GM18858 (cell line): Measurements from ENCODE around the gene ZNF367.
"Not testable (repeated sequence)": the region's sequence is repeated elsewhere in the genome, so short reads cannot be mapped to it uniquely, and the experiment has no call there.

Experiments used
- ATAC-seq: cut with Tn5 transposase; IDR thresholded peaks from one replicate; pipeline ENCODE4 v1.9.1; 2021; ENCODE audit not compliant: unreplicated experiment

Gene ZNF367

DNA sequence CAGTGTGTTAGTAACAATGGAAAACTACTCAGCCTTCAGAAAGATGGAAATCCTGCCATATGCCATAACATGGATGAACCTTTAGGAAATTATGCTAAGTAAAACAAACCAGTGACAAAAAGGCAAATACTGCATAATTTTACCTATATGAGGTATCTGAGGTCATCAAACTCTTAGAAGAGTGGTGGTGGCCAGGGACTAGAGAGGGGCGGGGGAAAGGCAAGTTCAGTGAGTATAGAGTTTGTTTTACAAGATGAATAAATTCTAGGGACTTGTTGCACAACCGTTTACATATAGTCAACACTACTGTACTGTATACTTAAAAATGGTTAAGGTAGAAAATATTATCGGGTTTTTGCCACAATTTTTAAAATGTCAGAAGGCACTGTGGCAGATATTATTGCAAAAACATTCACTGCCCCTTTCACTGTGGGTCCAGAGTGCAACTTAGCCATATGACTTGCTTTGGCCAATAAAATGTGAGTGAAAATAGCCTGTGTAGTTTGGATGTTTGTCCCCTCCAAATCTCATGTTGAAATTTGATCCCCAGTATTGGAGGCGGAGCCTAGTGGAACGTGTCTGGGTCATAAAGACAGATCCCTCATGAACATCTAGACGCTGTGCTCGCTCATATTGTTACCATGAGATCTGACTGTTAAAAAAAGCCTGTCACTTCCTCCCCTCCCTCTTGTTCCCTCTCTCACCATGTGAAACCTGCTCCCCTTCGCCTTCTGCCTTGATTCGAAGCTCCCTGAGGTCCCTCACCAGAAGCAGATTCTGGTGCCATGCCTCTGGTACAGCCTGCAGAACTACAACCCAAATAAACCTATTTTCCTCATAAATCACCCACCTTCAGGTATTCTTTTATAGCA lies 9.5 kb downstream of the ZNF367 start:
- ATAC-seq = no peak

GRCh38 chr9:96400132-96400910 lies 17.8 kb downstream of the ZNF367 start:
- no peak for ATAC-seq

- no peak for ATAC-seq
These were observed 18.9 kb downstream of the ZNF367 start for GRCh38 chr9:96399325-96399633.

DNA sequence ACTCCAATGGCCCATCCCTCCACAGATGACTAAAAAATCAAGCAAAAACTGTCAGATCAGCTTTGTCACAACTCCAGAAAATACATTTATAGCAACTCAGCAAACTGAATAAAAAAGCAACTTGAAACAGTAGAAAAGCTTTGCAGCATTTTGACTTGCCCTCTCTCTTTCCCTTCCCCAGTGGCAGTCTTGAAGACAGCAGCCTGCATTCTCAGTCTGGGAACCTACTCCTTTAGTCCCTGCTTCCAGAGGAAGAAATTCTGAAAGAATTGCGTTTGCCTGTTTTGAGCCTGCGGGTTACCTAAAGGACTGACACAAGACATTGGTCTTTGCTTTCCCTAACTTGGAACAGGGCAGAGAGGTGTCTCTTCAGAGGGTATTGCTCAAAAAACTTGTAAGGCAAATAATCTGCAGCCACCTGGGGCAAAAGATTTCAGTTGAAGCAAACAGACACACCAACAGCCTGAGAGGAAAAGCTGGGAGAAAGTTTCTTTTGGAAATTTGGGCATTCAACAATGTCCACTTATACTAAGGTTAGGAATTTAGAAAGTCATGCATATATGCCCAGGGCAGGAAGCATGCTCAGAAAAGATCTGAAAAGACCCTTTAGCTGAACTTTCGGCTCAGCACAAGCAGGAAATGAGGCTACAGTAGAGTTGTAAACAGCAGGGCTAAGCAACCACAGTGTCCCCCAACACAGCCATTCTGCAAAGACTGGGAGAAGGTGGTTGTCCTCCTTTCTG lies 19.4 kb downstream of the ZNF367 start:
- no peak for ATAC-seq

DNA sequence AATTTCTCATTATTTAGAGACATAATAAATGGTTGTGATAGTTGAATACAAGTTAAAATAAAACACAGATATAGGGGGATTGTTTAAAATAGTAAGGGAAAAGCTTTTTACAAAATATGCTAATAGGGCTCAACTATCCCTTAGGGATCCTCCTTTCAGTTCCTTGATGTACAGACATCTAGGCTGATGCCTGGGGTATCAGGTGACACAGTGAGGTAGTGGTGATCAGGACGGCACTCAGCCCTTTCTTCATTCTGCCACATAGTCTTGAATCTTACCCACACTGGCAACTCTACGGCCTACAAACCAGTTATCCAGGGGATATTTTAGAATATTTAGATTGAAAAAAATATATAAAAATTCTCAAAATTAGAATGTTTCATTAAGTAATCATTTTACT lies 22.2 kb downstream of the ZNF367 start:
- no peak for ATAC-seq

DNA sequence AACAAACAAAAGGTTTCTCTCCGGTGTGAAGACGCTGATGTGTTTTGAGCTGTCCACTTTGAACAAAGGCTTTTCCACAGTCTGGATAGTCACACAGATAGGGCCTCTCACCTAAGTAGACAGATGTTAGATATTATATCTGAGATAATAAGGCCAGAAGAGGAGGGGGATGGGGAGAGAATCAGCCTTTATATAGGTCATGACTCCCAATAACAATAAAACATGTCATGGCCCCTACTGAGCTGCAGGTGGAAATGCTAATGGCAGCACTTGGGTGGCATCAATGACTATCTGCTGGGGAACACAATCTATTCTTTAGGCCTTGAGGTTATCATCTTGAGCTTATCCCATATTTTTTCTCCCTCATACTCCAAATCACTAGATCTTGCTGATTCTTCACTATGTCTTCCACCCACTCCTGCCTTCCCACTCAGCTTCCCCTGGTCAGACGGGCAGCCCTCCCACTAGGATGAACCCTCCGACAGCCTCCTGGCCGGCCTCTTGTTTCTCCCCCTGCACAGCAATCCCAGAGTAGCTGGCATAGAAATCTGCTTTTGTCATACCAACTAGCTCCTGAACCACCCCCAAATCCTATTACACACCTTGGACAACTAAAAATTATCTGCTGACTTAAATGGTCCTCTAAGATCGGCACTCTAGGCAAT lies 23.2 kb downstream of the ZNF367 start:
- no peak for ATAC-seq

DNA sequence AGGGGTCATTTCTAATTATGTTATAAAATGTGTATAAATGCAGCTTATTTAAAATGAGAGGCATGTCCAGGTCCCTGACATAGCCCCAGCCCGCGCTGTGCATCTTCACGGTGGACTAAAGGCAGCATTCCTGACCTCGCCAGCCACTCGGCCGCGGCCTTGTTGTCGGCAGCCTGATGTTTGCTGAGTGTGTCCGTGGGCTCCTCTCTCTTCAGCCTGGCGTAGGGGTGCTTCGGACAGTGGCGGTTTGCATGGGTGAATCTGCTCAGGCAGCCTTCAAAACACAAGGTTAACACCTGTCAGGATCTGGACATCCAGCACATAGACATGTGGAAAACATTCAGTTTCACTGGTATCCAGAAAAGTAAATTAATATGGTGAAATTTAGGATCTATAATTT lies 25.9 kb downstream of the ZNF367 start:
- ATAC-seq = no peak

DNA sequence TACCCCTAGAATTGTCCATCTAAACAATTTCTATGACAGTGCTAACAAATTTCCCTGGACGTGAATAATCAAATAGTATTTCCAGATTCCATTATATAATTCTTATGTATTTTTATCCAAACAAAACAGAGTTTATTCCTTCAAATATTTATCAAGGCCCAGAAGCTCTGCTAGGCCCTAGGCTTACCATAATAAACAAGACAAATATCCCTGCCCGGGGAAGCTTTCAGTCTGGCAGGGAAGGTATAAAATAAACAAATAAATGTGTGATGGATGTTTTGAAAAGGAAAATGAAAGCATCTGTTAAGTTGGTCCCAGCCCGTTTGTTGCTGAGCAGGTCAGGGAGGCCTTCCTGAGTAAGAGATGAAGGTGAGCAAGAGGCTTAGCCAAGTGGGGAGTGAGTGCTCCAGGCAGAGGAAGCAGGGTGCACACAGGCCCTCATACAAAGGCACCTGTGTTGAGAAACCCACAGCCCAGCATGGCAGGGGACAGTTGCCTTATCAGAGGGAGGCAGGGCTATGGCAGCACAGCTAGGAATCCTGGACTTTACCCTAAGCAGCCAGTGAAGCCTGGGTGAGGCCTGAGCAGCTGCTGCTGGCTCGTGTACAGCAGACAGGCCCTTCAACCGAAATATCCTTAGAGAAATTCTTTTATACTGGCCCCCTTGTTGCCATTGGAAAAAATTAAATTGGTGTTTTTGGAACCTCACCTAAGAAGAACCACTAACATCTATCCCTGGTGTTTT lies 27.0 kb downstream of the ZNF367 start:
- no peak for ATAC-seq

DNA sequence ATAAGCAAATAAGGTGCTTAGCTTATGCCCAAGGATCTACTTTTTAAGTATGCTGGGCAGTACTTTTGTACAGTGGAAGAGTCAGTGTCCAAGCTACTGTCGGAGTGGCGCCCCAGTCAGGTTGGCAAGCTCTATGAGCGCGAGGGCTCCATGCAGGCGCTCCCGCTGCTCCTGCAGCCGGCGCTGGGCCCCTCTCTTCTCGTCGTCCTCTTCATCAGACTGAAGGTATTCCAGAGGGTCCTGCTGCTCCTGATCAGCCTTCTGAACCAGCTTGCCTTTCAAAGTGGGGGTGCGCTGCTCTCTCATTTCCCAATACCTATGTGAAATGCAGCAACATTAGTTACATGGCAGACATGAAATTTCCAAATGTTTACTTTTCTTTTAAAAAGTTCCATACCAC lies 30.0 kb downstream of the ZNF367 start:
- ATAC-seq = no peak

- no peak for ATAC-seq
These were observed 32.0 kb downstream of the ZNF367 start for GRCh38 chr9:96386157-96386556.

DNA sequence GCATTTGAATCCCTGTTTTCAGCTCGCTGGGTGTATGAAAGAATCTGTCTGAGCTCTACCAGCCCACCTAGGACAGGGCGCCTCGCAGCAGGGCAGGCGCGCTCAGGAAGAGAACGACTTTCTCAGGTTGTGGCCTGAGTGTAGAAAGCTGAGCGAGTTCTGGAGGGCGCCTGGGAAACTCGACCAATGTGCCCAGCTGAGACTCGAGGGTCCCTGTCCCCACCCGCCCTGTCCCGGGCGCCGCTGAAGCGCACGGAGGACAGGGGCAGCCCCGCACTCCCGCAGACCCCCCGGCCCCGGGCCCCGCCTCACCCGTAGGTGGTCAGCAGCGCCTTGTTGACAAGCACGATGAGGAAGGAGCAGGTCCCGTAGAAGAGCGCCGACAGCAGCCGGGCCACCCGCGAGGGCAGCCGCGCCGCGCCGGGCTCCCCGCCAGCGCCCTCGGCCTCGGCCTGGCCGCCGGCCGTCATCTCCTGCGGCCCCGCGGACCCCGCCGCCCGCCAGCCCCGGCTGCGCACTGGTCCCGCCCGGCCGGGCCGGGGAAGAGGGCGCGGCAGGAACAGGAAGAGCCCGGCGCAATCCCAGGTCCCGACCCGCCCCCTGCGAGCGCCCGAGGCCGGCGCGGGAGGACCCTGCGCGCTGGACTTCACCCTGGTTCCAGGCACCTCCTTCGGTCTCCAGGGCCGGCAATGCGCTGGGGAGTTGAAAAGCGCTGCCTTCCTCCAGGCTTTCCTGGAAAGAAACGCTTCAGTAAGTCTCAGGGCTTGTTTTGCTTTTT lies 34.8 kb downstream of the ZNF367 start, which contains the start of gene SLC35D2:
Gene SLC35D2 (minus strand): TSS at position 547 of the 778 bp plus-strand sequence. CDS start 77 bp downstream, at position 470.
- ATAC-seq = no peak

DNA sequence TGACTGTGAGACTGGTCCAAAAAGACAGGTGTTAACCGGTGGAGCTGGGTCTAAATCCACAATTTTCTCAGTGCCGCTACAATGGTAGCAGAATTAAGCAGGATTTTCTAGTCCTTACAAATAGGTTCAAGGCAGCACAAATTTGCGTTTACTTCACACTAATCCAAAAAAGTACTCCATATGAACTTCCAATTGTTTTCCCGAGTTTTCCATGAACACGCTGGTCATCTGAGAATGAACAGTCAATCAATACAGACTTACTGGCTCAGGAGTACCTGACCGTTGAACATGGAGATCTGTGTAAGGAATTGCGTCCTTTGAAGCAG lies 35.4 kb downstream of the ZNF367 start:
- ATAC-seq = no peak

DNA sequence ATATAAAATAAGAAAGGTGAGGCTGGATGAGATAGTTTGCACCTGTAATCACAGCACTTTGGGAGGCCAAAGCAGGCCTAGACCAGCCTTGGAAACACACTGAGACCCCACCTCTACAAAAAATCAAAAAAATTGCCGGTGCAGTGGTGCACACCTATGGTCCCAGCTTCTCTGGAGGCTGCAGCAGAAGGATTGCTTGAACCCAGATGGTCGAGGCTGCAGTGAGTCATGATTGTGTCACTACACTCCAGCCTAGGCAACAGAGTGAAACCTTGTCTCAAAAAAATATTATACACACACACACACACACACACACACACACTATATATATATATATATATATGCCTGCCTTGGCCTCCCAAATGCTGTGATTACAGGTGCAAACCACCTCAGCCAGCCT lies 36.0 kb downstream of the ZNF367 start:
- no peak for ATAC-seq

GRCh38 chr9:96381696-96382095 lies 36.5 kb downstream of the ZNF367 start:
- no peak for ATAC-seq

DNA sequence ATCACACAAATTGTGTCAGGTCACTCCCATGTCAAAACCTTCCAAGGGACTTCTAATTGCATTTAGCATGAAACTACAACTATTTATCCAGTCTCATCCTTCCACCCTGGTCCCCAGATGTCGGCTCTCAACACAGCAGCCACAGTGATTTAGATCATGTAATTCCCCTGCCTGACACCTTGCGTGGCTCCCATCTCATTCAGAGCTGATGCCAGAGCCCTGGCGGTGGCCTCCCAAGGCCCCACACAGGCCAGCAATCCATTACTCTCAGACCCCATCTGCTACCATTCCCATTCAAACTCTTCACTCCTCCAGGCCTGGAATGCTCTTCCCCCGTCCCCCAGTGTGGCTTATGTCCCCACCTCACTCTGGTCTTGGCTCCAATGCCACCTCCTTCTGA lies 37.0 kb downstream of the ZNF367 start:
- ATAC-seq = no peak

GRCh38 chr9:96379461-96379860 lies 38.7 kb downstream of the ZNF367 start:
- ATAC-seq = no peak

DNA sequence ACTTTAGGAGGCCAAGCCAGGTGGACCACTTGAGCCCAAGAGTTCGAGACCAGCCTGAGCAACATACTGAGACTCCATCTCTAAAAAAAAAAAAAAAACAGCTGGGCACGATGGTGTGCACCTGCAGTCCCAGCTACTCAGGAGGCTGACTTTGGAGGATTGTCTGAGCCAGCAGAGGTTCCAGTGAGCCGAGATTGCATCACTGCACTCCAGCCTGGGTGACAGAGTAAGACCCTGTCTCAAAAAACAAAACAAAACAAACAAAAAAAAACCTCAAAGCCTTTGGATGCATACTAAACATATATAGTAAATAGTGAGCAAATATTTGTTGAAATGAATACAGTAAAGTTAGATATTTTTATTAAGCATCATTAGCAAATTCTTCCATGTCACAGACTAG lies 40.0 kb downstream of the ZNF367 start:
- ATAC-seq = no peak

- ATAC-seq = no peak
These were observed 41.0 kb downstream of the ZNF367 start for GRCh38 chr9:96376891-96377874.

DNA sequence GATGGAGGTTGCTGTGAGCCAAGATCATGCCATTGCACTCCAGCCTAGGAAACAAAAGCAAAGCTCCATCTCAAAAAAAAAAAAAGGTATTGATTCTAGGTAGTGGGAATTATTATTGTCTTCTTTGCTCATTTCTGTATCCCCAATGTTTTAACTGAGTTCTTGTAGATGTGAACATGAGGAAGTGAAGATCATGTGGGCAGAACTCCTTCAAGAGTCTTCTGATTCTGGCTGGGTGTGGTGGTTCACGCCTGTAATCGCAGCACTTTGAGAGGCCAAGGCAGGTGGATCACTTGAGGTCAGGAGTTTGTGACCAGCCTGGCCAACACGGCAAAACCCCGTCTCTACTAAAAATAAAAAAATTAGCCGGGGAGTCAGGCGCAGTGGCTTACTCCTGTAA lies 42.7 kb downstream of the ZNF367 start:
- ATAC-seq = not testable (repeated sequence)
